ENCODE data around the gene UBE2H.
"Not testable (repeated sequence)": the region's sequence is repeated elsewhere in the genome, so short reads cannot be mapped to it uniquely, and the experiment has no call there.

The UBE2H gene

GRCh38 chr7:129843978-129844840 lies 108.6 kb downstream of the UBE2H start:
- DNase-seq (ENCODE audit: low spot score), result no peak

- DNase-seq (ENCODE audit: low spot score), result no peak
These were observed 109.3 kb downstream of the UBE2H start for GRCh38 chr7:129843365-129843898.

DNA sequence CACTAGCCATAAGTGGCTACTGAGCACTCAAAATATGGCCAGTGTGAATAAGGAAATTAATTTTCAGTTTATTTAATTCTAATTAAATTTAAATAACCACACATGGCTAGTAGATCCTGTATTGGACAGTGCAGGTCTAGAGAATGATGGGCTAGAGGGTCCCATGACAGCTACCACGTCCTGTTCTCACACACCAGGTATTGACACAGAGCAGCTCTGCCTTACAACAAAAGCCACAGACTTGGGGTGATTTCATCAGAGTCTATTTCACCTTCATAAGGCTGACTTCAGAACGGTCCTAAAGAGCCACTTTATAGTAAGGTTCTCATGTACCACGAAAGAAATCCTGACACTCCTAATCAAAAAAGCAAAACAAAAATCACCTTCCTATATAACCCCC lies 111.3 kb downstream of the UBE2H start:
- DNase-seq (ENCODE audit: low spot score), result no peak

GRCh38 chr7:129840757-129841156 lies 112.0 kb downstream of the UBE2H start:
- no peak for DNase-seq (ENCODE audit: low spot score)

- DNase-seq (ENCODE audit: low spot score), result no peak
These were observed 115.8 kb downstream of the UBE2H start for GRCh38 chr7:129836983-129837382.

DNA sequence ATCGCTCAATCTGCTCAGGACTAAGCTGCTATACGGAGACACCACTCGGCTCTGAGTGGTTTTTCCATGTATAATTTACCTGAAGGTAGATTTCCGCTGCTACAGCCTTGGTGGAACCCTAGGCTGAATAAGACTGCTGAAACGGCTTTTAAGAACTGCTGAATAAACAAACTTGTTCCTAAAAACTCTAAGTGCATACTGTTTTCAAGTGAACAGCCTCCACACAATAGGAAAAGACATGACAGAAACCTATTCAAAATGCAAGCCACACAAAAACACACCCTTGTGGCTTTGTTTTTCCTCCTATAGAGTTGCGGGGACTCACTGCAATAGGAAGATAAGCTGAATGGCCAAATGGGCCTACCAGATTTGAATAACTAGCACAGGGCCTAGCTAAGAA lies 117.2 kb downstream of the UBE2H start:
- no peak for DNase-seq (ENCODE audit: low spot score)

DNA sequence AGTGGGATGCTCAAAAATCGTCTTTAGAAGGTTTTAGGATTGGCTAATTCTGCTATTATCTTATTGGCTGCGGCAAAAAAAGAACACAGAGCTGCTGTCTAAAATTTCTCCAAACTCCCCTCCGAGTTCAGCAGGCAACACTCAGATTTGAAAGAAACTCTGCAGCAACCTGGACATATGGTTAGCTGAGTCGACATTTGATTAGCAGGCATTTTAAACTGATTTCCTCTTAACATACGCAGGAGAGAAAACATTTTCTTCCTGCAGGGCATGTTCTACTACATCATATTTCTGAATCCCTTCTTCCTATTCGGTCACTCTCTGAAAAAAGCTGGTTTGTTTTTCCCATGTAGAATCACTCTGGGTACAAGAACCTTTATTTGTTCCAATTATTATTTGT lies 119.4 kb downstream of the UBE2H start:
- DNase-seq (ENCODE audit: low spot score), result not testable (repeated sequence)

DNA sequence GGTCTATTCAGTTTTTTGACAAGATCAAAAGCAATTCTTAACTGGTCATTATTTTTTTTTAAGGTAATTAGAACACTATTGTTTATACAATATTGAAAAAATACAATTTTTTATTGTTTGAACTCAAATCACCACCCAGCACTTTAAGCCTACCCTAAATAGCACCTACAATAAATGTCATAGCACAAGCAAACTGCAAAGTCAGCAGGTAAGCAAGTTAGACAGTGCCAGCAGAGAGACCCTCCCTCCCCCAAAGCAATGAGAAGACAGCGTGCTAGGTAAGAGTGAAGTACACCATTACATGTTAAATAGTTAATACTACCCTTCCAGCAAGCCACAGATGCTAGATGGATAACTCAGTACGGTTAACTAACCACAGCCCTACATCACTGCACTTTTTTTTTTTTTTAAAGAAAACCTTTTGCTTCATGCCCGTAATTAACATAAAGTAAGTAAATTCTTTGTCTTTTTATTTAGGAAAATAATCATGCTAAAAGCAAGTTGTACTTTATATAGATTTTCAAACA lies 120.0 kb downstream of the UBE2H start:
- DNase-seq (ENCODE audit: low spot score), result no peak

DNA sequence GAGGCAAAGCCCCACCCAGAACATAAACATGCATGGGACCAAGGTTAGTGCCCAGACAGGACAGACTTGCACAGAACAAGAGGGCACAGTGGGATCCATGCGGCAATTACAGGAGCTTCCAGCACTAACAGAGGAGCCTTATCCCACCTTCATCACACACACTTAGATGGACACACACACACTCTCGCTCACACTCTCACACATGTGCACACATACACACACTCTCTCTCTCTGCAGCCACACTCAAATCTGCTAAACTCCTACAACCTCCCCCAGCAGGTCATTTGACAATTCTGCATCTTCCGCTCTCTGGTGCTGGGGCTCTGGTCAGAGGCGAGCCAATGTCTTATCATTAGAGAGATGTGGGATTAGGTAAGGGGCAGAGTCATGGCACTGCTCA lies 120.5 kb downstream of the UBE2H start:
- no peak for DNase-seq (ENCODE audit: low spot score)

DNA sequence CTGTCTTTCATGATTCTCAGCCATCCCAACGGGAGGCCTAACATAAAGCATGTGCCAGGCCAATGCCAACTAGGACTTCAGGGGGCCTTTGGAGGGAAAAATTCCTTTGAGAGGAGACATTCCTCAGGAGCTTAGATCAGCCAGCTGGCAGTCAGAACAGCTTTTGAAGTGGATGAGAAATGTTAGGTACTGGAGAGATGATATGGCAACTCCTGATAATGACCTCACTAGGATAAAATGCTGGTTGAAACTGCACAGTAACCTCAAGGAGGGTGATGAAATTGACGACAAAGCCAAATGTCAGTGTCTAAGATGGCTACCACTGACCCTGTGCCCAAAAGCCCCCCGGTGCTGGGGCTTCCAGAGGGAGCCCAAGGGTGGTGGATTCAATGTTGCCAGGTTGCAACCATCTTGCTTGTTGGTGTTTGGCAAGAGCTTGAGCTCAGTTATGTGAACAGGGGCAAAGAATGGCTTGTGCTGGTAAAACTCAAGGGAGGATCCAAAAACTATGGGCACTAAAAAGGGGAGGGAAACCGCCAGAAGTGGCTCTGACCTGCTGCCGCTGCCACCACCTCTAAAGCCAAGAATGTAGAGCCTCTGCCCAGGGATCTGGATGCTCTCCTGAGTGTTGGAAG lies 121.2 kb downstream of the UBE2H start:
- no peak for DNase-seq (ENCODE audit: low spot score)

- no peak for DNase-seq (ENCODE audit: low spot score)
These were observed 121.8 kb downstream of the UBE2H start for GRCh38 chr7:129830949-129831348.

DNA sequence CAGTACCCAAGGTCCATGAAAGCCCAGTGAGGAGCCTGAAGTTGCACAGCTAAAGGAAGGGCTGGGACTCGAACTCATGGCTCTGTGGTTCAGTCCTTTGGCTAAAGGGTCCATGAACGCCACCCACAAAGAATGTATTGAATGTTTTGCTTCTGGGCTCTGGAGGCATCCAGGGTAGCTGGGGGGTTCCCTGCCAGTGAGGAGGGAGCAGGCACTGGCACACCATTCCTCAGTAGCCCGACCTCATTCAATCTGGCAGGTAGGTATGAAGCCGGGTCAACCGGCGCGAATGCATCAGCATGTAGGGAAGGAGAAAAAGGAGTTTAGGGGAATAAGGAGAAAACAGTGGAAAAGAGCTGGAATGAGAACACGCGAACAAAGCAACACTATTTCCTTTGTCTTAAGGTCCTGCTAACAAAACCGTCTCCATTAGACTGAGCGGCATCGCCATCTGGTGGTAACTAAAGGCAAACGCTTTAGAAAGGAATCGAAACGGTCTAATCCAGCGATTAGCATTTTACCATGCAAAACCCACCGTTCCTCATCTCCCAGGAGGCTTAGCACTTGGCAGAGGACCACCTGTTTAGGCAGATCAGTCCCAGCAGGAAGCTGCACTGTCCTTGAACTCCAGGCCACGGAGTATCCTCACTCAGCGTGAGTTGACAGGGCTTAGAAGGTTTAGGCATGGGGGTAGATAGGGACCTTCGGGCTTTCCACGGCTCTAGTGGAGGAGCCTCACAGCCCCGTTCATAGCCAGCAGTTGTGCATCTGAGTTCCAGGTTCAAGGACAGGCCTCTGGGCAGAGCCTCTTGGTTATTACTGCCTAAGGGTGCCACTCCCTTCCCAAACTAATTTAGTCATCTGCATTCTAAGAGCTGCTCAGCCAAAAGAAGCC lies 122.8 kb downstream of the UBE2H start:
- peak; percentile 93 for DNase-seq (ENCODE audit: low spot score)

DNA sequence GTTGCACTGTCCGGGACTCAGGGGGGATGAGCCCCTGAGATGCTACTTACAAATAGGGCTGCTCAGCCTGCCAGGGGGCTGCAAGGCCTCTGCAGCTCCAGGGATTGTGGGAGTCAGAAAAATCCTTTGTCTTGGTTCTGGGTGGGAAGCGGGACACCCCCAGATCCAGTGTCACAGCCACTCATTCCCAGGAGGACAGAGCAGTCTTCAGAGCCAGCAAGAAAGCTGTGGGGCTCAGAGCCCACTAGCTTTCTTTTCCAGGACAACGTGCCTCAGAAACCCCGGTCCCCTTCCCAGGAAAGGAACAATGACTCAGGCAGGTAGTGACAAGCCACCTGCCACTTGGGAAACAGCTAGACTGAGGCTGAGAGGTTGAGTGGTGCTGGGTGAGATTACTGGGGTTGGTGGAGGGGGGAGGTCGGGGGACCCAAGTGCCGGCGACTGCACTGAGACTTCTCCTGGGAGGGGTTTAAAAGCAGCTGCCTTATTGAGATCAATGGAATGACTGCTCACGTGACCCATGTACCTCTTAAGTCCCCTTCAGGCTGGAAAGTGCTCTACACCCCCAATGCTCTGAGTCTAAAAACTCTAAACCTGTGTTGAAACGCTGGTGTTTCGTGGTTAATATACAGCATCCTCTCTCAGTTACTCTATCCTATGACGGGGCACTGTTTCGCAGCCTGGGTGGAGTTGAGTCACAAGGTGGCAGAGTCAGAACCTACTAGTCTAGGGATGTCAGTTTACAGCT lies 123.6 kb downstream of the UBE2H start:
- no peak for DNase-seq (ENCODE audit: low spot score)

- no peak for DNase-seq (ENCODE audit: low spot score)
These were observed 124.5 kb downstream of the UBE2H start for GRCh38 chr7:129828078-129828762.

GRCh38 chr7:129827467-129827990 lies 125.2 kb downstream of the UBE2H start:
- DNase-seq (ENCODE audit: low spot score), result no peak

GRCh38 chr7:129826895-129827294 lies 125.9 kb downstream of the UBE2H start:
- not testable (repeated sequence) for DNase-seq (ENCODE audit: low spot score)

DNA sequence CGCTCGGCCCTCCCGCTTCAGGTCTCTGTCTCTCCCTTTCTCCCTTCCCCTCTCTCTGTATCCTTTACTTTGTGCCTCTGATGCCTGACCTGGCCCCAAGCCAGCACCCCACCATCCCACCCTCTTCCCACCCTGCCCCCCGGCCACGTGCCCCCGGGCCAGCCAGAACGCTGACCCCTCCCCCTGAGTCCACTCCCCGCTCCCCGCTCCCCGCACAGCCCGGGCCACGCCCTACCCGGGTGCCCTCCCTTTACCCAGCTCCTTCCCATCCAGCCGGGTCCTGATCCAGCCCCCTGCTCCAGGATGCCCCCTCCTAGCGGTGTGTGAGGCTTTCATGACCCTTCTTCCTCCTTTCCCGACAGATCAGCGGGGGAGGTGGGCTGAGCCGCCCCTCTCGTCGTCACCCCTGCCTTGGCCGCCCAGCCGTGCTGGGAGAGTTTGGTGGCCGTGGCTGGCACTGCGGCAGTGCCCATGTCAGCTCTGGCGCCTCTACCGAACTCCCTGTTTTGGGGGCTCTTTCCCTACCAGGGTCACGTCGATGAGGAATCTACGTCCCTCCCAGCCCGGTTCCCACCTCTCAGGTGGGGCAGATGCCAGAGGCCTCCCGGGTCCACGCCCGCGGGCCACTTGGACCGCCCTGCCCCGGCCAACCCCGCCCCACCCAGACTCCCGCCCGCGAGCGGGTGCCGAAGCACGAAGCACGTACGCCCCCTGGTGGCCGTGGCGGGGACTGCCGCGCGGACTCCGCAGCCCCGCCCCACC lies 127.4 kb downstream of the UBE2H start:
- peak; percentile 81 for DNase-seq (ENCODE audit: low spot score)

- DNase-seq (ENCODE audit: low spot score), result peak; percentile 48
These were observed 128.2 kb downstream of the UBE2H start for GRCh38 chr7:129824291-129825208.

Data from Ammon's horn (tissue), 1 donor.